ENCODE measurements around the gene WBP1L. TPM values are rescaled to one million over a fixed set of nuclear protein-coding genes. Genes with fewer than 3 reads are reported as not detected.

Gene WBP1L
- total and polyA plus RNA-seq, 2 of the 13 experiments (the other 11 are each of a cell fraction or from before 2014, with no cell fraction given) = 8.3 to 12.3 TPM

- TF ChIP-seq, protein P1, sequence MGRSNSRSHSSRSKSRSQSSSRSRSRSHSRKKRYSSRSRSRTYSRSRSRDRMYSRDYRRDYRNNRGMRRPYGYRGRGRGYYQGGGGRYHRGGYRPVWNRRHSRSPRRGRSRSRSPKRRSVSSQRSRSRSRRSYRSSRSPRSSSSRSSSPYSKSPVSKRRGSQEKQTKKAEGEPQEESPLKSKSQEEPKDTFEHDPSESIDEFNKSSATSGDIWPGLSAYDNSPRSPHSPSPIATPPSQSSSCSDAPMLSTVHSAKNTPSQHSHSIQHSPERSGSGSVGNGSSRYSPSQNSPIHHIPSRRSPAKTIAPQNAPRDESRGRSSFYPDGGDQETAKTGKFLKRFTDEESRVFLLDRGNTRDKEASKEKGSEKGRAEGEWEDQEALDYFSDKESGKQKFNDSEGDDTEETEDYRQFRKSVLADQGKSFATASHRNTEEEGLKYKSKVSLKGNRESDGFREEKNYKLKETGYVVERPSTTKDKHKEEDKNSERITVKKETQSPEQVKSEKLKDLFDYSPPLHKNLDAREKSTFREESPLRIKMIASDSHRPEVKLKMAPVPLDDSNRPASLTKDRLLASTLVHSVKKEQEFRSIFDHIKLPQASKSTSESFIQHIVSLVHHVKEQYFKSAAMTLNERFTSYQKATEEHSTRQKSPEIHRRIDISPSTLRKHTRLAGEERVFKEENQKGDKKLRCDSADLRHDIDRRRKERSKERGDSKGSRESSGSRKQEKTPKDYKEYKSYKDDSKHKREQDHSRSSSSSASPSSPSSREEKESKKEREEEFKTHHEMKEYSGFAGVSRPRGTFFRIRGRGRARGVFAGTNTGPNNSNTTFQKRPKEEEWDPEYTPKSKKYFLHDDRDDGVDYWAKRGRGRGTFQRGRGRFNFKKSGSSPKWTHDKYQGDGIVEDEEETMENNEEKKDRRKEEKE (IDR thresholded peaks at IDR 0.05) = no peak
- TF ChIP-seq ZNF670 (CRISPR knock-in tag; IDR thresholded peaks at IDR 0.05; ENCODE audit: borderline replicate concordance) = peak; percentile 53; the same call in 1 of the 2 replicates
- 0 out of 2 replicates have a peak, but pooled peaks have one; percentile 54 for TF ChIP-seq RCOR2 (CRISPR knock-in tag; IDR thresholded peaks at IDR 0.05)
- peak; percentile 95 for TF ChIP-seq AGO1 (IDR thresholded peaks at IDR 0.05; ENCODE audit: low read depth, low read length, poor library complexity, severe bottlenecking)
- peak; percentile 97 for TF ChIP-seq PBX2 (CRISPR knock-in tag; IDR thresholded peaks at IDR 0.05)
- no peak for TF ChIP-seq IKZF4 (CRISPR knock-in tag; IDR thresholded peaks at IDR 0.05; ENCODE audit: borderline replicate concordance, low read depth, not compliant biosample characterization)
- TF ChIP-seq REST (IDR thresholded peaks at IDR 0.05; ENCODE audit: borderline replicate concordance in 1 of 2, low read depth in 1 of 2, low read length in 2 of 2) = no peak
- TF ChIP-seq BORCS8-MEF2B (CRISPR knock-in tag; IDR thresholded peaks at IDR 0.05) = peak; percentile 11; the same call in 1 of the 2 replicates
- TF ChIP-seq, protein P2, sequence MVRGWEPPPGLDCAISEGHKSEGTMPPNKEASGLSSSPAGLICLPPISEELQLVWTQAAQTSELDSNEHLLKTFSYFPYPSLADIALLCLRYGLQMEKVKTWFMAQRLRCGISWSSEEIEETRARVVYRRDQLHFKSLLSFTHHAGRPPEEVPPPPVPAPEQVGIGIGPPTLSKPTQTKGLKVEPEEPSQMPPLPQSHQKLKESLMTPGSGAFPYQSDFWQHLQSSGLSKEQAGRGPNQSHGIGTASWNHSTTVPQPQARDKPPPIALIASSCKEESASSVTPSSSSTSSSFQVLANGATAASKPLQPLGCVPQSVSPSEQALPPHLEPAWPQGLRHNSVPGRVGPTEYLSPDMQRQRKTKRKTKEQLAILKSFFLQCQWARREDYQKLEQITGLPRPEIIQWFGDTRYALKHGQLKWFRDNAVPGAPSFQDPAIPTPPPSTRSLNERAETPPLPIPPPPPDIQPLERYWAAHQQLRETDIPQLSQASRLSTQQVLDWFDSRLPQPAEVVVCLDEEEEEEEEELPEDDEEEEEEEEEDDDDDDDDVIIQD (CRISPR knock-in tag; IDR thresholded peaks at IDR 0.05; ENCODE audit: low read depth) = peak; percentile 70; the same call in 1 of the 2 replicates
- peak; percentile 100 for TF ChIP-seq THAP7 (CRISPR knock-in tag; IDR thresholded peaks at IDR 0.05)
- TF ChIP-seq, protein P3, sequence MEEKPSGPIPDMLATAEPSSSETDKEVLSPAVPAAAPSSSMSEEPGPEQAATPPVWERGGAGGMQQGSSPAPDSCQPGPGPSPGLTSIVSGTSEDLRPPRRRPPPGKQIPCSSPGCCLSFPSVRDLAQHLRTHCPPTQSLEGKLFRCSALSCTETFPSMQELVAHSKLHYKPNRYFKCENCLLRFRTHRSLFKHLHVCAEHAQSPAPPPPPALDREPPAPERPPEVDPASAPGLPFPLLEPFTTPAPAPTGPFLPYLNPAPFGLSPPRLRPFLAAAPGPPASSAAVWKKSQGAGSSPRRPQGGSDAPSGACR (CRISPR knock-in tag; IDR thresholded peaks at IDR 0.05) = no peak
- TF ChIP-seq SIN3A (IDR thresholded peaks at IDR 0.05; ENCODE audit: borderline replicate concordance, low read depth, low read length) = peak; percentile 59; the same call in 1 of the 2 replicates
- 0 out of 2 replicates have a peak, but pooled peaks have one; percentile 47 for TF ChIP-seq E2F1 (CRISPR knock-in tag; IDR thresholded peaks at IDR 0.05)
- TF ChIP-seq PAWR (CRISPR knock-in tag; IDR thresholded peaks at IDR 0.05; ENCODE audit: borderline replicate concordance) = no peak
Observed at GRCh38 chr10:102743588-102744373, at the start of gene WBP1L (continued).
